ENCODE results near the gene GNAI2.

DNA sequence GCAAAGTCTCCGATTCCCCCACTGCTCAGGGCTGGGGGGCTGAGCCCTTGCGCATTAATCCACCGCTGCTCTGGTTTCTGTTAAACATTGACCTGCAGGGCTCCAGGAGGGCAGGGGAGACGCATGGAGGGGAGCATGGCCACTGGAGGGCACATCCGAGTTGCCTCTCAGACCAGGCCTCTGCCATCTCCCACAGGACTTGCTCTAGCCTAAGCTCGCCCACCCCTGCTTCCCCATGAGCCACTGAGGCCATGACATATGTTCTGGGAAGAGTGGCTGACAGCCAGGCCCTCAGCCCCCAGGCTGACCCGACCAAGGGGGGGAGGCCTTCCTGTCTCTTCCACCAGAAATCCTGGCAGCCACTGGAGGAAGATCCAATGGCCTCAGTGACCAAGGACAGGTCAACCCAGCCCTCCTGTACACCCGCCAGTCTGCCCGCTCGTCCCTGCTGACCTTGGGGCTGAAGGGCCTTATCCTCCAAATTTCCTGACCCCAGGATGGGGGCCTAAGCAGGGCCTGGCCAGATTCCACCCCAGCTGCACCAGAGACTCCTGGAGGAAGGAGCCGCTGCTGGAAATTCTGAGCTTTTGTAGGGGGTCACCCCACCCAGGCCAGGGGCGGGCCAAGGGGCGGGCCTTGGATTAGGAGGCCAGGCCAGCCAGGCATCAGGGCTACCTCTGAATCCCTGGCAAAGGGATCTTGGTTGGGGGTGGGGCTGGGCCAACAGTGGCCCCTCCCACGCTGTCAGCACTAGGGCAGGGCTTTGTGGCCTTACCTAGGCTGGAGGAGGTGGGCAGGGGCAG, 67.2 kb downstream of the GNAI2 start, which contains the start of gene HYAL1:
- TF ChIP-seq, protein P1, sequence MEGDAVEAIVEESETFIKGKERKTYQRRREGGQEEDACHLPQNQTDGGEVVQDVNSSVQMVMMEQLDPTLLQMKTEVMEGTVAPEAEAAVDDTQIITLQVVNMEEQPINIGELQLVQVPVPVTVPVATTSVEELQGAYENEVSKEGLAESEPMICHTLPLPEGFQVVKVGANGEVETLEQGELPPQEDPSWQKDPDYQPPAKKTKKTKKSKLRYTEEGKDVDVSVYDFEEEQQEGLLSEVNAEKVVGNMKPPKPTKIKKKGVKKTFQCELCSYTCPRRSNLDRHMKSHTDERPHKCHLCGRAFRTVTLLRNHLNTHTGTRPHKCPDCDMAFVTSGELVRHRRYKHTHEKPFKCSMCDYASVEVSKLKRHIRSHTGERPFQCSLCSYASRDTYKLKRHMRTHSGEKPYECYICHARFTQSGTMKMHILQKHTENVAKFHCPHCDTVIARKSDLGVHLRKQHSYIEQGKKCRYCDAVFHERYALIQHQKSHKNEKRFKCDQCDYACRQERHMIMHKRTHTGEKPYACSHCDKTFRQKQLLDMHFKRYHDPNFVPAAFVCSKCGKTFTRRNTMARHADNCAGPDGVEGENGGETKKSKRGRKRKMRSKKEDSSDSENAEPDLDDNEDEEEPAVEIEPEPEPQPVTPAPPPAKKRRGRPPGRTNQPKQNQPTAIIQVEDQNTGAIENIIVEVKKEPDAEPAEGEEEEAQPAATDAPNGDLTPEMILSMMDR (conservative IDR thresholded peaks at IDR 0.05), result no peak
- TF ChIP-seq EZH2 (IDR thresholded peaks at IDR 0.05; ENCODE audit: low read depth), result no peak

Data from PC-9 (cell line).